HL-60 (cell line): ENCODE data around the gene FBN1.

Source experiments
- DNase-seq, 2 experiments: peaks; one replicate each; pipeline ENCODE4 v3.0.0-alpha.2; 2010 to 2020; ENCODE audit warnings: low read depth in 1 of 2, low spot score in 1 of 2
- H3K27ac ChIP-seq: fragments of 250-450 bp; sonication (Bioruptor Pico); replicated peaks from 2 replicates; pipeline ENCODE4 v1.5.1; 2020; ENCODE audit warnings: mild to moderate bottlenecking, moderate library complexity
- H3K27me3 ChIP-seq: fragments of 250-450 bp; sonication (Bioruptor Pico); 2 replicates; pipeline ENCODE4 v1.5.1; 2021; ENCODE audit warnings: mild to moderate bottlenecking, moderate library complexity; ENCODE audit not compliant: insufficient read depth, poor library complexity, severe bottlenecking
- H3K4me3 ChIP-seq: replicated peaks from 2 replicates; pipeline ENCODE4 v1.5.1; 2011; ENCODE audit warnings: mild to moderate bottlenecking, control low read depth, low read length; ENCODE audit not compliant: insufficient read depth
- CTCF ChIP-seq: IDR thresholded peaks from one replicate; pipeline ENCODE4 v1.5.1; 2011; ENCODE audit warnings: low read length, control low read depth, inconsistent platforms; ENCODE audit not compliant: insufficient read depth
- GABPA ChIP-seq: IDR thresholded peaks from 2 replicates; pipeline ENCODE4 v1.6.1; 2012; ENCODE audit warnings: low read depth
- POLR2AphosphoS5 ChIP-seq: IDR thresholded peaks from 2 replicates; pipeline ENCODE4 v1.6.1; 2012; ENCODE audit warnings: low read depth
- REST ChIP-seq: IDR thresholded peaks from 2 replicates; pipeline ENCODE4 v1.6.1; 2012; ENCODE audit warnings: low read depth; ENCODE audit not compliant: insufficient replicate concordance
- SPI1 ChIP-seq: IDR thresholded peaks from 2 replicates; pipeline ENCODE4 v1.6.1; 2012; ENCODE audit warnings: low read depth, mild to moderate bottlenecking, borderline replicate concordance

The FBN1 gene

GRCh38 chr15:48500595-48500994, 144.9 kb downstream of the FBN1 start:
- Histone ChIP-seq H3K27ac (no peak overlapping the region), H3K27me3 (no peaks in the 10 kb centered on the region), H3K4me3 (no peak overlapping the region)
- TF ChIP-seq GABPA (no peak), POLR2AphosphoS5 (no peak), REST (no peak), CTCF (no peak), SPI1 (no peak)
- no peak for DNase-seq

GRCh38 chr15:48499978-48500377, 145.5 kb downstream of the FBN1 start:
- TF ChIP-seq CTCF (no peak), POLR2AphosphoS5 (no peak), REST (no peak), GABPA (no peak), SPI1 (no peak)

GRCh38 chr15:48498828-48499227, 146.7 kb downstream of the FBN1 start:
- Histone ChIP-seq H3K27ac (no peak overlapping the region), H3K27me3 (no peaks in the 10 kb centered on the region), H3K4me3 (no peak overlapping the region)
- TF ChIP-seq REST = no peak
- no peak for TF ChIP-seq POLR2AphosphoS5
- no peak for DNase-seq

More at GRCh38 chr15:48499978-48500377, 145.5 kb downstream of the FBN1 start:
- H3K4me3 ChIP-seq = no peak overlapping the region
- DNase-seq = no peak
- no peak overlapping the region for H3K27ac ChIP-seq
- H3K27me3 ChIP-seq = no peaks in the 10 kb centered on the region

- DNase-seq = no peak
- H3K27ac ChIP-seq = no peak overlapping the region
- H3K27me3 ChIP-seq = no peaks in the 10 kb centered on the region
- H3K4me3 ChIP-seq = no peak overlapping the region
- no peak for TF ChIP-seq SPI1
- TF ChIP-seq CTCF = no peak
- TF ChIP-seq REST = no peak
Observed at GRCh38 chr15:48494631-48495030, 150.9 kb downstream of the FBN1 start.
